GM18517 (cell line): ENCODE data around the gene DHRS3.

Source experiments
- ATAC-seq: cut with Tn5 transposase; IDR thresholded peaks from one replicate; pipeline ENCODE4 v1.9.1; 2021; ENCODE audit warnings: mild to moderate bottlenecking, moderate library complexity; ENCODE audit not compliant: unreplicated experiment

Gene DHRS3

GRCh38 chr1:12617511-12617900 lies 504 bp downstream of the DHRS3 start:
- no peak for ATAC-seq

GRCh38 chr1:12616709-12617373 lies 1.2 kb downstream of the DHRS3 start:
- no peak for ATAC-seq

GRCh38 chr1:12615865-12616708 lies 1.9 kb downstream of the DHRS3 start:
- ATAC-seq: no peak

- no peak for ATAC-seq
Measured at GRCh38 chr1:12615159-12615864, 2.7 kb downstream of the DHRS3 start.

GRCh38 chr1:12614402-12615158 lies 3.4 kb downstream of the DHRS3 start:
- no peak for ATAC-seq

GRCh38 chr1:12613180-12613579 lies 4.8 kb downstream of the DHRS3 start:
- no peak for ATAC-seq

- no peak for ATAC-seq
Measured at GRCh38 chr1:12610941-12611340, 7.1 kb downstream of the DHRS3 start.

GRCh38 chr1:12610305-12610935 lies 7.6 kb downstream of the DHRS3 start:
- no peak for ATAC-seq

- ATAC-seq: no peak
Measured at GRCh38 chr1:12609469-12610003, 8.5 kb downstream of the DHRS3 start.

GRCh38 chr1:12608311-12608957 lies 9.6 kb downstream of the DHRS3 start:
- no peak for ATAC-seq

- ATAC-seq: no peak
Measured at GRCh38 chr1:12607263-12607662, 10.7 kb downstream of the DHRS3 start.

- no peak for ATAC-seq
Measured at GRCh38 chr1:12604986-12605385, 13.0 kb downstream of the DHRS3 start.

- no peak for ATAC-seq
Measured at GRCh38 chr1:12604114-12604874, 13.7 kb downstream of the DHRS3 start.

- ATAC-seq: no peak
Measured at GRCh38 chr1:12603224-12603623, 14.8 kb downstream of the DHRS3 start.

- no peak for ATAC-seq
Measured at GRCh38 chr1:12602659-12603024, 15.4 kb downstream of the DHRS3 start.

- ATAC-seq: no peak
Measured at GRCh38 chr1:12601700-12602658, 16.0 kb downstream of the DHRS3 start.

- ATAC-seq: no peak
Measured at GRCh38 chr1:12600880-12601633, 17.0 kb downstream of the DHRS3 start.
